HFF-Myc (cell line): Measurements from ENCODE around the gene SLTM.
"Not testable (repeated sequence)": the region's sequence is repeated elsewhere in the genome, so short reads cannot be mapped to it uniquely, and the experiment has no call there.

Source experiments
- DNase-seq: peaks from one replicate; pipeline ENCODE4 v3.0.0-alpha.2; 2011; ENCODE audit warnings: low read depth; ENCODE audit errors: extremely low read depth
- H3K4me3 ChIP-seq: replicated peaks from 2 replicates; pipeline ENCODE4 v1.5.1; 2011; ENCODE audit warnings: low read depth, mild to moderate bottlenecking, control low read depth, low read length
- TF ChIP-seq, protein P1 (sequence below): IDR thresholded peaks from 2 replicates; pipeline ENCODE4 v1.5.1; 2012; ENCODE audit warnings: mild to moderate bottlenecking, low read depth, low read length, control low read depth; ENCODE audit errors: missing control alignments

The SLTM gene

GRCh38 chr15:58929891-58930416 is 3.5 kb downstream of the SLTM start:
- H3K4me3 ChIP-seq, result no peak overlapping the region
- no peak for DNase-seq
- TF ChIP-seq, protein P1, sequence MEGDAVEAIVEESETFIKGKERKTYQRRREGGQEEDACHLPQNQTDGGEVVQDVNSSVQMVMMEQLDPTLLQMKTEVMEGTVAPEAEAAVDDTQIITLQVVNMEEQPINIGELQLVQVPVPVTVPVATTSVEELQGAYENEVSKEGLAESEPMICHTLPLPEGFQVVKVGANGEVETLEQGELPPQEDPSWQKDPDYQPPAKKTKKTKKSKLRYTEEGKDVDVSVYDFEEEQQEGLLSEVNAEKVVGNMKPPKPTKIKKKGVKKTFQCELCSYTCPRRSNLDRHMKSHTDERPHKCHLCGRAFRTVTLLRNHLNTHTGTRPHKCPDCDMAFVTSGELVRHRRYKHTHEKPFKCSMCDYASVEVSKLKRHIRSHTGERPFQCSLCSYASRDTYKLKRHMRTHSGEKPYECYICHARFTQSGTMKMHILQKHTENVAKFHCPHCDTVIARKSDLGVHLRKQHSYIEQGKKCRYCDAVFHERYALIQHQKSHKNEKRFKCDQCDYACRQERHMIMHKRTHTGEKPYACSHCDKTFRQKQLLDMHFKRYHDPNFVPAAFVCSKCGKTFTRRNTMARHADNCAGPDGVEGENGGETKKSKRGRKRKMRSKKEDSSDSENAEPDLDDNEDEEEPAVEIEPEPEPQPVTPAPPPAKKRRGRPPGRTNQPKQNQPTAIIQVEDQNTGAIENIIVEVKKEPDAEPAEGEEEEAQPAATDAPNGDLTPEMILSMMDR, result no peak

GRCh38 chr15:58926823-58927222 is 6.7 kb downstream of the SLTM start:
- DNase-seq, result no peak
- TF ChIP-seq, protein P1, result no peak
- H3K4me3 ChIP-seq, result no peak overlapping the region

- H3K4me3 ChIP-seq, result no peak overlapping the region
- TF ChIP-seq, protein P1, result no peak
- no peak for DNase-seq
These were observed 9.2 kb downstream of the SLTM start for GRCh38 chr15:58924327-58924726.

DNA sequence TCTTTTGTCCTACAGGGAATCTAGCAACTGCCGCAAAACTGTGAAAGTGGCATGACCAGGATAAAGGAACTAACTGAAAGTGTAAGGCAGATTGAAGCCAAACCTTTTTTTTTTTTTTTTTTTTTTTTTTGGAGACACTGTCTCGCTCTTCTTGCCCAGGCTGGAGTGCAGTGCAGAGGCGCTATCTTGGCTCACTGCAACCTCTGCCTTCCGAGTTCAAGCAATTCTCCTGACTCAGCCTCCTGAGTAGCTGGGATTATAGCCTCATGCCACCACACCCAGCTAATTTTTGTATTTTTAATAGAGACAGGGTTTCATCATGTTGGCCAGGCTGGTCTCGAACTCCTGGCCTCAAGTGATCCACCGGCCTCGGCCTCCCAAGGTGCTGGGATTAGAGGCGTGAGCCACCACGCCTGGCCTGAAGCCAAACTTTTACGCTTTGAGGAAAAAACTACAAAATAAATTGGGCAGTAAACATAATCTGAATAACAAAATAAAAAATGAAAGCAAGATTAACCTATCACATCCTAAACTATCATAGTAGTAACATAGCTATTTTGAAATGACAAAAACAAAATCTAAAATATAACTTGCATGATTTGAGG is 9.7 kb downstream of the SLTM start:
- H3K4me3 ChIP-seq, result no peak overlapping the region
- TF ChIP-seq, protein P1, result no peak
- no peak for DNase-seq

DNA sequence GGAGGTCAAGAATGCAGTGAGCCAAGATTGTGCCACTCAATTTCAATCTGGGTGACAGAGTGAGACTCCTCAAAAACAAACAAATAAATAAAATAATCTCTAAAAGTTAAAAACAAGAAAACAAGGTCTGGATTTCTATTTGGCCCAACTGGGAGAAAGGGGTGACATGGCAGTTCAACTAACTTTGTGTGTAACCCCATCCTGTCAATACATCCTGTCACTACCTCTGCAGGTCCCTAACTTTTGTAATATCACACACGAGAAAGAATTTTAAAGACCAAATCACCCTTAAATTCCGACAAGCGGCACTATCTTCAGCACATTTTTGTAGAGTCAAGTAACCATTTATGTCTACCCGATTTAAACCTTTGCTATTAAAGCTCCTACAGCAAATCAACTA is 10.2 kb downstream of the SLTM start:
- H3K4me3 ChIP-seq, result no peak overlapping the region
- DNase-seq, result no peak
- TF ChIP-seq, protein P1, result no peak

- TF ChIP-seq, protein P1, result no peak
- H3K4me3 ChIP-seq, result no peak overlapping the region
- DNase-seq, result no peak
These were observed 12.2 kb downstream of the SLTM start for GRCh38 chr15:58921267-58921790.

- DNase-seq, H3K4me3 ChIP-seq: not testable (repeated sequence)
These were observed 13.0 kb downstream of the SLTM start for GRCh38 chr15:58920447-58920846.
